CD14-positive monocyte (primary cell): ENCODE measurements around the gene DHRS2. TPM values are rescaled to one million over a fixed set of nuclear protein-coding genes. Genes with fewer than 3 reads are reported as not detected.

ENCODE experiments used
- DNase-seq, 3 donors: peaks; one replicate each; pipeline ENCODE4 v3.0.0-alpha.2; 2011 to 2022
- H2AFZ ChIP-seq: 2 replicates; pipeline ENCODE4 v1.6.0; 2012; ENCODE audit warnings: mild to moderate bottlenecking, low read depth, low read length, inconsistent platforms; ENCODE audit not compliant: insufficient read depth, poor library complexity, severe bottlenecking
- H3K27ac ChIP-seq, 2 donors: 1 replicate in 1 of 2; 2 replicates in 1 of 2; pipeline ENCODE4 v1.5.1; 2012 to 2013; ENCODE audit warnings: low read length in 2 of 2, control low read depth in 1 of 2, inconsistent platforms in 1 of 2, low read depth in 1 of 2, mild to moderate bottlenecking in 1 of 2
- H3K27me3 ChIP-seq, 2 donors: one replicate each; pipeline versions ENCODE4 v1.6.0 to v1.6.1; 2011 to 2013; ENCODE audit warnings: low read length in 2 of 2; ENCODE audit not compliant: control insufficient read depth in 2 of 2, insufficient read depth in 2 of 2
- H3K36me3 ChIP-seq, 2 donors: replicated peaks in 1 of 2; 1 replicate in 1 of 2; 2 replicates in 1 of 2; pipeline versions ENCODE4 v1.5.1 to v1.6.1; 2012 to 2013; ENCODE audit warnings: low read length in 2 of 2, control low read depth in 1 of 2, inconsistent platforms in 1 of 2, mild to moderate bottlenecking in 1 of 2; ENCODE audit not compliant: insufficient read depth in 2 of 2, control insufficient read depth in 1 of 2
- H3K4me1 ChIP-seq, 2 donors: 1 replicate in 1 of 2; 2 replicates in 1 of 2; pipeline versions ENCODE4 v1.5.1 to v1.6.1; 2012 to 2013; ENCODE audit warnings: low read length in 2 of 2, control low read depth in 1 of 2, inconsistent platforms in 1 of 2, mild to moderate bottlenecking in 1 of 2, moderate library complexity in 1 of 2; ENCODE audit not compliant: insufficient read depth in 2 of 2, control insufficient read depth in 1 of 2
- H3K4me2 ChIP-seq: replicated peaks from 2 replicates; pipeline ENCODE3; 2012; ENCODE audit warnings: low read length, moderate library complexity, mild to moderate bottlenecking; ENCODE audit not compliant: poor library complexity, severe bottlenecking; ENCODE audit errors: extremely low read depth
- H3K4me3 ChIP-seq, 3 experiments: fragments of 200-600 bp in 1 of 3; sonication (generic) in 1 of 3; replicated peaks in 1 of 3; 1 replicate in 2 of 3; 2 replicates in 1 of 3; pipeline ENCODE4 v1.5.1; 2011 to 2013; ENCODE audit warnings: low read length in 3 of 3, mild to moderate bottlenecking in 3 of 3, control low read depth in 2 of 3, low read depth in 2 of 3, inconsistent platforms in 1 of 3, moderate library complexity in 1 of 3
- H3K79me2 ChIP-seq: 2 replicates; pipeline ENCODE4 v1.6.0; 2012; ENCODE audit warnings: mild to moderate bottlenecking, control low read depth, inconsistent platforms, low read length, moderate library complexity; ENCODE audit not compliant: insufficient read depth
- H3K9ac ChIP-seq: 2 replicates; pipeline ENCODE4 v1.6.0; 2017; ENCODE audit warnings: low read length, mild to moderate bottlenecking; ENCODE audit not compliant: insufficient read depth, poor library complexity, severe bottlenecking
- H3K9me3 ChIP-seq, 2 donors: replicated peaks in 1 of 2; 1 replicate in 1 of 2; 2 replicates in 1 of 2; pipeline versions ENCODE4 v1.5.1 to v1.6.1; 2012 to 2013; ENCODE audit warnings: low read length in 2 of 2, control low read depth in 1 of 2; ENCODE audit not compliant: control insufficient read depth in 1 of 2, insufficient read depth in 1 of 2
- H4K20me1 ChIP-seq: 2 replicates; pipeline ENCODE4 v1.6.0; 2012; ENCODE audit warnings: mild to moderate bottlenecking, low read length, control low read depth, moderate library complexity; ENCODE audit not compliant: insufficient read depth
- H3K27ac Mint-ChIP-seq, 7 donors: one replicate each; pipeline ENCODE4 v1.8.0; 2020; ENCODE audit warnings: mild to moderate bottlenecking in 7 of 7, mixed read lengths in 7 of 7, moderate library complexity in 6 of 7, inconsistent platforms in 2 of 7
- H3K27me3 Mint-ChIP-seq, 3 donors: one replicate each; pipeline ENCODE4 v1.8.0; 2021 to 2022; ENCODE audit warnings: low read depth in 3 of 3, mild to moderate bottlenecking in 3 of 3, mixed read lengths in 3 of 3, moderate library complexity in 3 of 3, inconsistent platforms in 1 of 3
- H3K36me3 Mint-ChIP-seq, 2 donors: one replicate each; pipeline ENCODE4 v1.8.0; 2020; ENCODE audit warnings: mixed read lengths in 2 of 2, inconsistent platforms in 1 of 2, mild to moderate bottlenecking in 1 of 2
- H3K4me1 Mint-ChIP-seq: one replicate; pipeline ENCODE4 v1.8.0; 2020; ENCODE audit warnings: mild to moderate bottlenecking, mixed read lengths
- H3K4me3 Mint-ChIP-seq, 2 donors: one replicate each; pipeline ENCODE4 v1.8.0; 2020; ENCODE audit warnings: mild to moderate bottlenecking in 2 of 2, mixed read lengths in 2 of 2, moderate library complexity in 1 of 2
- H3K9me3 Mint-ChIP-seq, 7 donors: one replicate each; pipeline ENCODE4 v1.8.0; 2020 to 2022; ENCODE audit warnings: mixed read lengths in 7 of 7, mild to moderate bottlenecking in 6 of 7, moderate library complexity in 6 of 7, inconsistent platforms in 2 of 7
- WGBS: methylation state at CpG from one replicate; pipeline ENCODE4 v1.1.5; 2013; ENCODE audit warnings: missing lambda C conversion rate; ENCODE audit not compliant: insufficient coverage; 5-methylcytosine and 5-hydroxymethylcytosine counted together
- intact Hi-C, 2 donors: fragments of 100-400 bp; cut with micrococcal nuclease; formaldehyde crosslinking; loops; one replicate each; pipeline versions ENCODE4 v1.15.0 to v1.15.1; 2023
- polyA plus RNA-seq, 3 donors: library from polyadenylated mRNA; depleted of rRNA in 1 of 3; unstranded in 2 of 3; stranded (reverse) in 1 of 3; fragments of 300-500 nt in 2 of 3; fragments of >200 nt in 1 of 3; fragmentation: Illumina TruSeq in 2 of 3; gene quantifications; 1 replicate in 2 of 3; 2 replicates in 1 of 3; pipeline ENCODE4 v1.2.3, GENCODE V29; 2012 to 2021
- TF ChIP-seq, protein P1 (sequence below): fragments of 200-600 bp; IDR thresholded peaks from one replicate; pipeline ENCODE4 v1.8.0; 2022; ENCODE audit warnings: antibody characterized with exemption, mild to moderate bottlenecking

The DHRS2 gene
- polyA plus RNA-seq, 3 donors: not detected

DNA sequence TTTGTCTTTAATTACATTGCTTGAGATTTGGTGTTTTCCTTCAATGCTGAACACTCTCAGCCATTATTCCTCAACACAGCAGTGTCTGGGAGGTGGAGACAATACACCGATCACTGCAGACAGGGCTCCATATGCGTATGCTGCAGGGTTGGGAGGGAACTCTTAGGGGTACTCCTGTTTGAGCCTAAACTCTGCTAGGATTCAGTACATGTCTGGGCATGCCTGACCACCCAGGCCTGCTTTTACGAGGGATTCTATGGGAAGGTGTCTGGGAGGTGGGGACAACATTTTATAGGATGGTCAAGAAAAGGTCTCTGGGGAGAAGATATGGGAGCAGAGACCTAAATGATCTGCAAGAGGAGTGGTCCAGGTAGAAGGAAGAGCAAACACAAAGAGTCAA lies 34.3 kb downstream of the DHRS2 start:
- Mint-ChIP-seq H3K4me1 (no peaks in the 10 kb centered on the region), H3K4me3 (no peak overlapping the region), H3K36me3 (no peaks in the 10 kb centered on the region), H3K27ac (no peak overlapping the region), H3K27me3 (peaks cover 0 to 2% (median 0%) of the 10 kb centered on the region in 3 donors), H3K9me3 (no peaks in the 10 kb centered on the region)
- no peaks in the 10 kb centered on the region for H3K36me3 ChIP-seq
- no peak for DNase-seq
- H3K4me3 ChIP-seq: no peak overlapping the region
- H3K9me3 ChIP-seq: no peaks in the 10 kb centered on the region
- H3K27me3 ChIP-seq: no peaks in the 10 kb centered on the region
- H3K27ac ChIP-seq: no peak overlapping the region
- no peaks in the 10 kb centered on the region for H3K4me1 ChIP-seq
- intact Hi-C loops: no loop called here
- H3K9ac ChIP-seq: no peak overlapping the region
- H2AFZ ChIP-seq: no peak overlapping the region
- no peaks in the 10 kb centered on the region for H4K20me1 ChIP-seq
- H3K79me2 ChIP-seq: no peaks in the 10 kb centered on the region
- TF ChIP-seq, protein P1, sequence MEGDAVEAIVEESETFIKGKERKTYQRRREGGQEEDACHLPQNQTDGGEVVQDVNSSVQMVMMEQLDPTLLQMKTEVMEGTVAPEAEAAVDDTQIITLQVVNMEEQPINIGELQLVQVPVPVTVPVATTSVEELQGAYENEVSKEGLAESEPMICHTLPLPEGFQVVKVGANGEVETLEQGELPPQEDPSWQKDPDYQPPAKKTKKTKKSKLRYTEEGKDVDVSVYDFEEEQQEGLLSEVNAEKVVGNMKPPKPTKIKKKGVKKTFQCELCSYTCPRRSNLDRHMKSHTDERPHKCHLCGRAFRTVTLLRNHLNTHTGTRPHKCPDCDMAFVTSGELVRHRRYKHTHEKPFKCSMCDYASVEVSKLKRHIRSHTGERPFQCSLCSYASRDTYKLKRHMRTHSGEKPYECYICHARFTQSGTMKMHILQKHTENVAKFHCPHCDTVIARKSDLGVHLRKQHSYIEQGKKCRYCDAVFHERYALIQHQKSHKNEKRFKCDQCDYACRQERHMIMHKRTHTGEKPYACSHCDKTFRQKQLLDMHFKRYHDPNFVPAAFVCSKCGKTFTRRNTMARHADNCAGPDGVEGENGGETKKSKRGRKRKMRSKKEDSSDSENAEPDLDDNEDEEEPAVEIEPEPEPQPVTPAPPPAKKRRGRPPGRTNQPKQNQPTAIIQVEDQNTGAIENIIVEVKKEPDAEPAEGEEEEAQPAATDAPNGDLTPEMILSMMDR: no peak
- H3K4me2 ChIP-seq: no peak overlapping the region
- 97% methylated on average over 3 of the region's 3 CpGs for WGBS

DNA sequence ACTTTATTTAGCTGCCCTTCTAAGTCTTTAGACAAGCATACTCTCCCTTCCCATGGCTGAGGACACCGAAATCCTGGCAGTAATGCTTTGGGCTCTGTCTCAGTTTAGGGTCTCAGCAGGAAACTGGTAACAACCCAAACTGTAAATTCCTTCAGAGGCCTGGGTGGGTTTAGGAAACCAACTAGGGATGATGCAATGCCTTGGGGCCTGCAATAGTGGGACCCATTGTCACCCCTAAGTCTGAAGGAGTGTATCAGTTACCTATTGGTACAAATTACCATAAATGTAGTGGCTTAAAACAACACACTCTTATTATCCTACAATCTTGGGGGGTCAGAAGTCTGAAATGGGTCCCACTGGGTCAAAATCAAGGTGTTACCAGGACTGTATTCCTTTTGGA lies 36.0 kb downstream of the DHRS2 start:
- Histone ChIP-seq H3K9ac (no peak overlapping the region), H3K27ac (no peak overlapping the region), H3K4me3 (no peak overlapping the region), H3K79me2 (no peaks in the 10 kb centered on the region), H3K9me3 (no peaks in the 10 kb centered on the region), H2AFZ (no peak overlapping the region), H4K20me1 (no peaks in the 10 kb centered on the region), H3K4me1 (no peaks in the 10 kb centered on the region), H3K4me2 (no peak overlapping the region), H3K27me3 (no peaks in the 10 kb centered on the region), H3K36me3 (no peaks in the 10 kb centered on the region)
- TF ChIP-seq, protein P1: no peak
- no peak for DNase-seq
- Mint-ChIP-seq H3K9me3 (peaks cover 0 to 2% (median 0%) of the 10 kb centered on the region in 7 donors), H3K4me3 (no peak overlapping the region), H3K36me3 (no peaks in the 10 kb centered on the region), H3K27ac (no peak overlapping the region), H3K4me1 (no peaks in the 10 kb centered on the region), H3K27me3 (peaks cover 0 to 2% (median 0%) of the 10 kb centered on the region in 3 donors)
- no CpG with 5 or more reads among the region's 1 CpG for WGBS
- intact Hi-C loops: no loop called here
